ENCODE results near the gene OPA1.

OPA1 gene

DNA sequence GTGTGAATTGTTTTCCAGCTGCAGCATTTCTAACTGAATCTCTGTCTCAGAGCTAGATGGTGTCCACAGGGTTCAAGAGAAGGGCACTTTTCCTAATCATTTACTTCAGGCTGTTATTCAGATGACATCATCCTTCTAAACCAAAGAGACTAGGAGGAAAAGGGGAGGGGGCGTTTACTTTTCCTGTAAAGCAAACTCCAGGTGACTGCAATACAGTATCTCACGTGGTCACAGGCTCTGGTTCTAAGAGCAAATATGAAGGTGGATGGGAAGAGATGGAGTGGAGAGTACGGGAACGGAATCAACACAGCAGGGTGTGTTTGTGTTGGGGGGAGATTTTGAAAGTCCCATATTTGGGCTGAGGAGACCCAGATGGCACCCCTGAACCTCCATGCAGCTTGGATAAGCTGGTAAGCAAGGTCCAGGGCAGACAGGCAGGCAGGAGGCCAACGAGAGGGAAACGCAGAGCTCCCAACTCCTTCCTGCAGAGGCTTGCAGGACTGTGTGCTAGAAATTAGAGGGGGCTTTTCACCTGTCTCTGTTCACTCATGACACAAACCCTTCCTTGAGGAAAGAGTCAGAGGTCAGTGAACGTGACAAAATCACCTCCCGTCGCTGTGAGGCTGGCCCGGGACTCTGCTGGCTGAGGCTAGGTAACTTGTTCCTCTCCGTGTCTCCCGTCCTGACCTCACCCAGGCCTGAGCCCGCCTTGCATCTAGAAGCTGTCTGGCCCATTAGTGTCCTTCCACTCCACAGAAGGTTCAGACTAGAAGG, 151.2 kb downstream of the OPA1 start:
- TF ChIP-seq, protein P1, sequence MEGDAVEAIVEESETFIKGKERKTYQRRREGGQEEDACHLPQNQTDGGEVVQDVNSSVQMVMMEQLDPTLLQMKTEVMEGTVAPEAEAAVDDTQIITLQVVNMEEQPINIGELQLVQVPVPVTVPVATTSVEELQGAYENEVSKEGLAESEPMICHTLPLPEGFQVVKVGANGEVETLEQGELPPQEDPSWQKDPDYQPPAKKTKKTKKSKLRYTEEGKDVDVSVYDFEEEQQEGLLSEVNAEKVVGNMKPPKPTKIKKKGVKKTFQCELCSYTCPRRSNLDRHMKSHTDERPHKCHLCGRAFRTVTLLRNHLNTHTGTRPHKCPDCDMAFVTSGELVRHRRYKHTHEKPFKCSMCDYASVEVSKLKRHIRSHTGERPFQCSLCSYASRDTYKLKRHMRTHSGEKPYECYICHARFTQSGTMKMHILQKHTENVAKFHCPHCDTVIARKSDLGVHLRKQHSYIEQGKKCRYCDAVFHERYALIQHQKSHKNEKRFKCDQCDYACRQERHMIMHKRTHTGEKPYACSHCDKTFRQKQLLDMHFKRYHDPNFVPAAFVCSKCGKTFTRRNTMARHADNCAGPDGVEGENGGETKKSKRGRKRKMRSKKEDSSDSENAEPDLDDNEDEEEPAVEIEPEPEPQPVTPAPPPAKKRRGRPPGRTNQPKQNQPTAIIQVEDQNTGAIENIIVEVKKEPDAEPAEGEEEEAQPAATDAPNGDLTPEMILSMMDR (IDR thresholded peaks at IDR 0.05), result no peak

DNA sequence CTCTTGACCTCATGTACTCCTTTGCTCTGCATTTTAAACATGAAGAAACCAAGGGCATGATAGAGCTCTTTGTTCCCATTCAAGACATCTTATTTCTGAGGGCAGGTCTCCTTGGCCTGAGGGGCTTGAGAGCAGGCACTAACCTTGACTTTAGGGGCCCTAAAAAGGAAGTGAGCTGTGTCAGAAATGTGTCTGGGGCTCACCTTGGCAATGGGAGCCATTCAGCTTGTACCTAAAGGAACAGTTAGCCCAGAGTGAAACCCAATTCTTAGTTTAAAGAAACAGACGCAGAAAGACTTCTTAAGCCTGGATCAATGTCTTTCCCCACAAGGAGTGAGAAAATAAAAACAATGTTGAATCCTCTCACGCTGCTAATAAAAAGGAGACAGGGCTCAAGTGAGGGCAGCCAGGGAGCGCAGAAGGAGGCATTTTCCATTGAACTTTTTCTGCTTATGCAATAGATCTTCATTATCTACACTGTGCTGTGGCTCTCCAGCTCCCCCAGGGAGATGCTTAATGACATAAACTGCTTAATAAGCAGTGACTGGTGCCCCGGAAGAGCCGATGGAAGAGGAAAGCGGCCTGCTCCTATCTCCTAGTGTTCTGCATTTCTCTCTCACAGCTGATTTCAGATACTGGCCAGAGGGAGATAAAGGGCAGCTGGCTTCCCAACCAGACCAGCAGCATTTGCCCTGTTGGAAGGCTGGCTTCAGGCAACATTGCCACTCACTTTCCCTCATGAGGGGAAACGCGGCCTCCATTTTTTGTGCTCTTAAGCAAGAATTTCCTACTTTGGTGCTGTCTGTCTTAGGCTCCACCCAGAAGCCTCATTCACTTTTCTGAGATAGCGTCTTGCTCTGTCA, 152.0 kb downstream of the OPA1 start:
- TF ChIP-seq, protein P1 (IDR thresholded peaks at IDR 0.05), result no peak

DNA sequence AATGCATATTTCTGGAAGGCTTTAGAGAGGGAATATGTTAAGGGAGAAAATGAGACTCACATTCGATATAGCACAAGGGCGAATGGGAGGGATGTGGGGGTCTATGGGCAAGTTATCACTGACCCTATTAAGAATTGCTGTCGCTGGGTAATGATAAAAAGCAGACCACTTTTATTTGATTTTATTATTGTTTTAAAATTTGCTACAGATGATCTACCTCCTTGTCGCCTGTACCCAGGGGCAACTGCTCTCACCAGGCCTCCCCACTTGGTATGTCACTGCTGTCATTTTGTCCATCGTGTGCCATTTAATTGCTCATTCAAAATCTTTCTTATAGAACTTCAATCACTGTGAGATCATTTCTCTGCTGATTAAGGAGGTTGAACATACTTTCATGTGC, 153.8 kb downstream of the OPA1 start:
- TF ChIP-seq, protein P1 (IDR thresholded peaks at IDR 0.05), result no peak

All from LNCAP (cell line).